BLaER1 (cell line): Measurements from ENCODE around the gene SUN1.
A peak's percentile ranks its signal among the peaks of the same experiment; 100 is the strongest.
"Not testable (repeated sequence)": the region's sequence is repeated elsewhere in the genome, so short reads cannot be mapped to it uniquely, and the experiment has no call there.

Experiments used
- H3K27ac ChIP-seq: shearing (Covaris generic); formaldehyde crosslinking; 2 replicates; pipeline ENCODE4 v1.8.1; 2022
- H3K27me3 ChIP-seq: shearing (Covaris generic); formaldehyde crosslinking; 2 replicates; pipeline ENCODE4 v1.8.1; 2022
- H3K36me3 ChIP-seq: shearing (Covaris generic); formaldehyde crosslinking; 2 replicates; pipeline ENCODE4 v1.8.1; 2022
- H3K4me1 ChIP-seq: shearing (Covaris generic); formaldehyde crosslinking; 2 replicates; pipeline ENCODE4 v1.8.1; 2022
- H3K4me2 ChIP-seq: shearing (Covaris generic); formaldehyde crosslinking; 2 replicates; pipeline ENCODE4 v1.8.1; 2022
- H3K4me3 ChIP-seq: shearing (Covaris generic); formaldehyde crosslinking; 2 replicates; pipeline ENCODE4 v1.8.1; 2022
- H3K9ac ChIP-seq: shearing (Covaris generic); formaldehyde crosslinking; 2 replicates; pipeline ENCODE4 v1.8.1; 2022
- H3K9me3 ChIP-seq: shearing (Covaris generic); formaldehyde crosslinking; 2 replicates; pipeline ENCODE4 v1.8.1; 2022
- H4K20me1 ChIP-seq: shearing (Covaris generic); formaldehyde crosslinking; 2 replicates; pipeline ENCODE4 v1.8.1; 2022
- Cebpa-rat ChIP-seq: shearing (Covaris generic); IDR thresholded peaks from 2 replicates; pipeline ENCODE4 v1.8.1; 2022

Gene SUN1

DNA sequence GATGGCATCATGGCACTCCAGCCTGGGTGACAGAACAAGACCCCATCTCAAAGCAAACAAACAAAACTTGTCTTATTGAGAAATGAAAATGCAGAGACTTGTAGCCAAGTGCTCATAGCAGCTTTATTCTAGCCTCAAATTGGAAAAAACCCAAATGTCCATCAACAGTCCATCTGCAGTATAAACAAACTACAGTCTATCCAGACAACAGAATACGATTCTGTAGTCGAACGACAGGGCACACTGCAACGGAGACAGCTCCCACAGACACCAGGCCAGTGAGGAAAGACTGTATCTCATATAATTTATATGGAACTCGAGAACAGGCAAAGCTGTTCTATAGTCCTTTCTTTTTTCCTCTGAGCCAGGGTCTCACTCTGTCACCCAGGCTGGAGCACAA is 40.8 kb upstream of the SUN1 start:
- TF ChIP-seq Cebpa-rat = no peak
- Histone ChIP-seq H3K9me3 (no peaks in the 10 kb centered on the region), H3K4me3 (no peak overlapping the region)

DNA sequence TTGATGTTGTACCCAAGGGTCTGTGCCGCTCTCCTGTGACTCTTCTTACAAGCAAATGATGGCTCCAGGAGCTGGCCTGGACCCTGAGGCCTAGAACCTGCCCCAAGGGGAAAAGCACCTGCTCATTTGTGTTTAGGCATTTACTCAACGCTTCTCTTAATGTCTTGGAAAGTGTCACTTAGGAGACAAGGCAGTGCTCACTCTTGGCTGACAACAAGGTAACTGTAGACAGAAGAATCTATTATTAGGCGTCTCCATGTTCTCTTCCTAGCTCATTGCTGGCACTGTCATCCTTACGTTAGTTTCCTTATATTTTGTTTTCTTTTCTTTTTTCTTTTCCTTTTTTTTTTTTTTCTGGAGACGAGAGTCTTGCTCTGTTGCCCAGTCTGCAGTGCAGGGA is 38.1 kb upstream of the SUN1 start:
- no peak for TF ChIP-seq Cebpa-rat
- no peaks in the 10 kb centered on the region for H4K20me1 ChIP-seq
- H3K9ac ChIP-seq = no peak overlapping the region
- peaks cover 14% of the 10 kb centered on the region; the same call in 1 of the 2 replicates for H3K36me3 ChIP-seq
- H3K4me1 ChIP-seq = no peaks in the 10 kb centered on the region
- H3K27me3 ChIP-seq = no peaks in the 10 kb centered on the region
- no peak overlapping the region for H3K4me2 ChIP-seq
- no peak overlapping the region for H3K4me3 ChIP-seq
- H3K9me3 ChIP-seq = peaks cover 4% of the 10 kb centered on the region
- no peak overlapping the region for H3K27ac ChIP-seq

More for the DNA sequence above, 40.8 kb upstream of the SUN1 start:
- Histone ChIP-seq H3K9ac (no peak overlapping the region), H3K27ac (no peak overlapping the region), H3K4me1 (no peaks in the 10 kb centered on the region), H3K36me3 (peaks cover 28% of the 10 kb centered on the region), H3K4me2 (no peak overlapping the region), H4K20me1 (no peaks in the 10 kb centered on the region), H3K27me3 (no peaks in the 10 kb centered on the region)

DNA sequence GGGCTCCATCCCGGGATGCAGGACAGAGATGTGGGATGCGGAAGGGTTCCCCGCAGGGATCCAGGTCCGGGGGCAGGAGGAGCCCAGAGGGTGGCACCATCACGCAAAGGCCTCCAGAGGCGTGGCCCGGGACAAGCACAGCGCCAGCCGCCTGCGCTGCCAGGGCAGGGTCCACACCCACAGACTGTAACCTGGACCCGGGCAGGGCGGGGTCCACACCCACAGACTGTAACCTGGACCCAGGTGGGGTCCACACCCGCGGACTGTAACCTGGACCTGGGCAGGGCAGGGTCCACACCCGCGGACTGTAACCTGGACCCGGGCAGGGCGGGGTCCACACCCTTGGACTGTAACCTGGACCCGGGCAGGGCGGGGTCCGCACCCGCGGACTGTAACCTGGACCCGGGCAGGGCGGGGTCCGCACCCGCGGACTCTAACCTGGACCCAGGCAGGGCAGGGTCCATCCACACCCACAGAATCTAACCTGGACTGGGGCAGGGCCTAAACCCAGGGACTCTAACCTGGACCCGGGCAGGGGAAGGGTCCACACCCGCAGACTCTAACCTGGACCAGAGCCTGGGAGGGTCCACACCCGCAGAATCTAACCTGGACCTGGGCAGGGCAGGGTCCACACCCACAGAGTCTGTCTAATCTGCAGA is 37.5 kb upstream of the SUN1 start:
- Histone ChIP-seq H3K36me3 (peaks cover 9% of the 10 kb centered on the region; the same call in 1 of the 2 replicates), H3K4me1 (peaks cover 4% of the 10 kb centered on the region; the same call in 1 of the 2 replicates), H3K9me3 (peaks cover 7% of the 10 kb centered on the region), H3K27ac (no peak overlapping the region), H3K4me3 (no peak overlapping the region), H3K9ac (no peak overlapping the region), H3K4me2 (no peak overlapping the region), H3K27me3 (no peaks in the 10 kb centered on the region), H4K20me1 (no peaks in the 10 kb centered on the region)
- no peak for TF ChIP-seq Cebpa-rat

DNA sequence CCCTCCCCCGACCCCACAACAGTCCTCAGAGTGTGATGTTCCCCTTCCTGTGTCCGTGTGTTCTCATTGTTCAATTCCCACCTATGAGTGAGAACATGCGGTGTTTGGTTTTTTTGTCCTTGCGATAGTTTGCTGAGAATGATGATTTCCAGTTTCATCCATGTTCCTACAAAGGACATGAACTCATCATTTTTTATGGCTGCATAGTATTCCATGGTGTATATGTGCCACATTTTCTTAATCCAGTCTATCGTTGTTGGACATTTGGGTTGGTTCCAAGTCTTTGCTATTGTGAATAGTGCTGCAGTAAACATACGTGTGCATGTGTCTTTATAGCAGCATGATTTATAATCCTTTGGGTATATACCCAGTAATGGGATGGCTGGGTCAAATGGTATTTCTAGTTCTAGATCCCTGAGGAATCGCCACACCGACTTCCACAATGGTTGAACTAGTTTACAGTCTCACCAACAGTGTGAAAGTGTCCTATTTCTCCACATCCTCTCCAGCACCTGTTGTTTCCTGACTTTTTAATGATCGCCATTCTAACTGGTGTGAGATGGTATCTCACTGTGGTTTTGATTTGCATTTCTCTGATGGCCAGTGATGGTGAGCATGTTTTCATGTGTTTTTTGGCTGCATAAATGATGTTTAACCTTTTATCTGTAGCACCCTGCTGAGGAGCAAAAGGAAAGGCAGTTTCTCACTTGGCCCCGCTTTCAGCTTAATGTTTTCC is 35.7 kb upstream of the SUN1 start:
- not testable (repeated sequence) for H3K4me2 ChIP-seq, H3K27me3 ChIP-seq, H3K27ac ChIP-seq, H4K20me1 ChIP-seq, H3K36me3 ChIP-seq, H3K9ac ChIP-seq, H3K4me3 ChIP-seq, H3K9me3 ChIP-seq
- H3K4me1 ChIP-seq = peaks cover 12% of the 10 kb centered on the region; the same call in 1 of the 2 replicates

DNA sequence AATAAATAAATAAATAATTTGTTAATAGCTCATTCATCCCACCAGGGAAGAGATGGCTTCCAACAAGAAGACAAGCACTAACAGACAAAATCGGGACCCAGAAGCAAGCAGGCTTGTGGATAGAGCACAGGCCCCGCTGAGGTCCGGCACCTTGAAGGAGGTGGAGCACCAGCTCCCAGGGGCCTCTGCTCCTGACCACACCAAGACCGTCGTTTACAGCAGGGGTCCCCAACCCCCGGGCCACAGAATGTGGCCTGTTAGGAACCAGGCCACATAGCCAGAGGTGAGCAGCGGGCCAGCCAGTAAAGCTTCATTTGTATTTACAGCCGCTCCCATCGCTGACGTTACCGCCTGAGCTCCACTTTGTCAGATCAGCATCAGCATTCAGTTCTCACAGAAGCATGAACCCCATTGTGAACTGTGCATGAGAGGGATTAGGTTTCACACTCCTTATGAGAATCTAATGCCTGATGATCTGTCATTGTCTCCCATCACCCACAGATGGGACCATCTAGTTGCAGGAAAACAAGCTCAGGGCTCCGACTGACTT is 33.3 kb upstream of the SUN1 start:
- no peak for TF ChIP-seq Cebpa-rat
- H3K9ac ChIP-seq = no peak overlapping the region
- H3K4me3 ChIP-seq = no peak overlapping the region
- peaks cover 7% of the 10 kb centered on the region for H3K9me3 ChIP-seq
- no peak overlapping the region for H3K4me2 ChIP-seq
- H3K27ac ChIP-seq = no peak overlapping the region
- 0 out of 2 replicates have a peak, but pooled peaks cover 4% of the 10 kb centered on the region for H3K36me3 ChIP-seq
- H3K4me1 ChIP-seq = peaks cover 24% of the 10 kb centered on the region
- no peaks in the 10 kb centered on the region for H3K27me3 ChIP-seq
- no peaks in the 10 kb centered on the region for H4K20me1 ChIP-seq

DNA sequence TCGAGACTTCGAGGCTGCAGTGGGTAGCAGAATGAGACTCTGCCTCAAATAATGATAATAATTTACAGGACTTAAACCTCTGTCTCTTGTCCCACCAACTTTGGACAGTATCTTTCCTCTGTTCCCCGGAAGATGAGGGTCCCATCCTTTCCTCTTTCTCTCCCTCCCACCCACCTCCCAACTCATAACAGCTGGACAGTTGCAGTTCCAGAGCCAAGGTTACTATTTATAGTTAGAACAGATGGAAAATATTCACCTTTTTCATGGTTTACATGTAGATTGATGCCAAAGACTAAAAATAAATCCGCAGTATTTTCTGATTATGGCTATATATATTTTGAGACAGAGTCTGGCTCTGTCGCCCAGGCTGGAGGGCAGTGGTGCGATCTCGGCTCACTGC is 31.6 kb upstream of the SUN1 start:
- Histone ChIP-seq H3K4me3 (no peak overlapping the region), H3K9ac (no peak overlapping the region), H3K4me1 (peaks cover 27% of the 10 kb centered on the region), H3K27me3 (no peaks in the 10 kb centered on the region), H3K9me3 (peaks cover 8% of the 10 kb centered on the region), H3K27ac (no peak overlapping the region), H4K20me1 (no peaks in the 10 kb centered on the region), H3K4me2 (no peak overlapping the region), H3K36me3 (0 out of 2 replicates have a peak, but pooled peaks cover 4% of the 10 kb centered on the region)
- TF ChIP-seq Cebpa-rat = no peak

DNA sequence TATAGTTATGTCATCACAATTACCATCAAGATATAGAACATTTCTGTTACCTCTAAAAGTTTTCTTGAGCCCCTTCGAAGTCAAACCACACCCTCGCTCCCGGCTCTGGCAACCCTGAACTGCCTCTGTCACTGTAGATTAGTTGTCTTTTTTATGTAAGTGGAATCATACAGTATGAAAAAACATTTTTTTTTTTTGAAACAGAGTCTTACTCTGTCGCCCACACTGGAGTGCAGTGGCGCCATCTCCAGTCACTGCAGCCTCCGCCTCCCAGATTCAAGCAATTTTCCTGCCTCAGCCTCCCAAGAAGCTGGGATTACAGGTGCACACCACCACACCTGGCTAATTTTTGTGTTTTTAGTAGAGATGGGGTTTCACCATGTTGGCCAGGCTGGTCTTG is 30.9 kb upstream of the SUN1 start:
- not testable (repeated sequence) for H3K27ac ChIP-seq, H3K4me3 ChIP-seq
- peaks cover 27% of the 10 kb centered on the region for H3K4me1 ChIP-seq

DNA sequence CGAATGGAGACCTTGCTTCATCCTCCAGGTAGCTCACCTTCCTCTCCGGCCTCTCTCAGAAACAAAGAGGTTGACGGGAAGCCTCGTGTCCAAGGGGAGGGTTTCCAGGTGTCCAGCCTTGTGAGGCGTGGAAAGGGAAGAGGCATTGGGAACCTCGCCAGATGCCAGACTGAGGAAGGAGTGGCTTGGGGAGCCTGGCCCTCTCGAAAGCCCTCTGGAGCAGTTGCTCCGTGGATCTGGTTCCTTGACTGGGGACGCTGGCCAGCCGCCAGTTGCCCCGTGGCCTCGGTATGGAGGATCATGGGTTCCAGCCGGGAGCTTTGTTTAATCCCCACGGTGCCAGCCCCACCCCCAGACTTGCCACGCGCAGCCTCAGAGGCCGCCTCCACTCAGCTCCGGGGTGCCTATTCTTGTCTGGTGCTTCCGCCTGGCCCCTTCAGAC is 30.3 kb upstream of the SUN1 start:
- Histone ChIP-seq H3K36me3 (0 out of 2 replicates have a peak, but pooled peaks cover 4% of the 10 kb centered on the region), H3K4me2 (no peak overlapping the region), H3K9me3 (peaks cover 19% of the 10 kb centered on the region), H4K20me1 (no peaks in the 10 kb centered on the region), H3K27ac (no peak overlapping the region), H3K4me3 (no peak overlapping the region), H3K4me1 (peaks cover 27% of the 10 kb centered on the region), H3K27me3 (no peaks in the 10 kb centered on the region), H3K9ac (no peak overlapping the region)
- no peak for TF ChIP-seq Cebpa-rat

More for the DNA sequence above, 30.9 kb upstream of the SUN1 start:
- not testable (repeated sequence) for H4K20me1 ChIP-seq, H3K4me2 ChIP-seq, H3K9ac ChIP-seq, H3K36me3 ChIP-seq, H3K27me3 ChIP-seq
- peaks cover 13% of the 10 kb centered on the region for H3K9me3 ChIP-seq

DNA sequence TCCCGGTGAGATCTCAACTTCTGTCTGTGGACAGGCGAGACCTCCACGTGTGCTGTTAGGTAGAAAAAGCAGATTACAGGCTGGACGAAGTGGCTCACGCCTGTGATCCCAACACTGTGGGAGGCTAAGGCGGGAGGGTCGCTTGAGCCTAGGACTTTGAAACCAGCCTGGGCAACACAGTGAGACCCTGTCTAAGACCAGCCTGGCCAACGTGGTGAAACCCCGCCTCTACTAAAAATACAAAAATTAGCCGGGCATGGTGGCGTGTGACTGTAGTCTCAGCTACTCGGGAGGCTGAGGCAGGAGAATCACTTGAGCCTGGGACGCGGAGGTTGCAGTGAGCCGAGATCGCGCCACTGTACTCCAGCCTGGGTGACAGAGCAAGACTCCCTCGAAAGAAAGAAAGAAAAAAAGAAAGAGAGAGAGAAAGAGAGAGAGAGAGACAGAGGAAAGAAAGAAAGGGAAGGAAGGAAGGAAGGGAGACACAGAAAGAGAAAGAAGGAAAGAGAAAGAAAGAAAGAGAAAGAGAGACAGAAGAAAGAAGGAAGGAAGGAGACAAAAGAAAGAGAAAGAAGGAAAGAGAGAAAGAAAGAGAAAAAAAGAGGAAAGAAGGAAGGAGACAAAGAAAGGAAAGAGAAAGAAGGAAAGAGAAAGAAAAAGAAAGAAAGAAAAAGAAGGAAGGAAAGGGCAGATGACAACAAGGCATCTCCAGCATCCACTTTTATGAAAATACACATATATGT is 29.6 kb upstream of the SUN1 start:
- H3K27ac ChIP-seq = no peak overlapping the region
- H3K27me3 ChIP-seq = no peaks in the 10 kb centered on the region
- TF ChIP-seq Cebpa-rat = no peak
- peak overlapping the region; percentile 39 for H3K4me2 ChIP-seq
- no peak overlapping the region for H3K4me3 ChIP-seq
- H3K4me1 ChIP-seq = peaks cover 27% of the 10 kb centered on the region
- no peaks in the 10 kb centered on the region for H4K20me1 ChIP-seq
- H3K9me3 ChIP-seq = peaks cover 26% of the 10 kb centered on the region
- 0 out of 2 replicates have a peak, but pooled peaks cover 4% of the 10 kb centered on the region for H3K36me3 ChIP-seq
- H3K9ac ChIP-seq = no peak overlapping the region
